HG02884 (cell line): ENCODE results near the gene FGF14.
"Not testable (repeated sequence)": the region's sequence is repeated elsewhere in the genome, so short reads cannot be mapped to it uniquely, and the experiment has no call there.

Experiments used
- ATAC-seq: cut with Tn5 transposase; IDR thresholded peaks from one replicate; pipeline ENCODE4 v1.9.1; 2021; ENCODE audit warnings: mild to moderate bottlenecking, moderate library complexity; ENCODE audit not compliant: unreplicated experiment

The FGF14 gene

GRCh38 chr13:101892296-101892695 lies 509.6 kb downstream of the FGF14 start:
- no peak for ATAC-seq

- ATAC-seq = no peak
Measured at GRCh38 chr13:101881593-101881992, 520.3 kb downstream of the FGF14 start.

DNA sequence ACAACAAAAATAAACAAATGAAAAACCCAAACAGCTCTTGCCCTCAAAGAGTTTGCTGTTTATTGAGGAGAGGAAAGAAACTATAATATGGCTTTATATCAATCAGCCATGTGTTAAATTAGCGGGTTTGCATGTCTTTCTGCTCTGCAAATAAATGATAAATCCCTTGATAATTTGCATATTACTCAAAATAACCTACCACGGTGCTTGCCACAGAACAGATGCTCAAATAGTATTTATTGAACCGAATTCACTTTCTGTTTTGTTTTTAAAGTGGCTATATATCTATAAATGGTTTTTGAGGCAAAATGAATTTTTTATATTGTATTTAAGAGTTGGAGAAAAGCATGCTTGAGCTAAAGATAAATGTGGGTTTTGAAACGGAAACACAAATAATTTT lies 521.3 kb downstream of the FGF14 start:
- no peak for ATAC-seq

GRCh38 chr13:101876951-101877350 lies 524.9 kb downstream of the FGF14 start:
- no peak for ATAC-seq

GRCh38 chr13:101875717-101876393 lies 526.0 kb downstream of the FGF14 start:
- no peak for ATAC-seq

- ATAC-seq = no peak
Measured at GRCh38 chr13:101875091-101875490, 526.8 kb downstream of the FGF14 start.

GRCh38 chr13:101869553-101869952 lies 532.3 kb downstream of the FGF14 start:
- no peak for ATAC-seq

GRCh38 chr13:101868585-101869469 lies 533.0 kb downstream of the FGF14 start:
- no peak for ATAC-seq

- ATAC-seq = no peak
Measured at GRCh38 chr13:101866889-101867581, 534.8 kb downstream of the FGF14 start.

DNA sequence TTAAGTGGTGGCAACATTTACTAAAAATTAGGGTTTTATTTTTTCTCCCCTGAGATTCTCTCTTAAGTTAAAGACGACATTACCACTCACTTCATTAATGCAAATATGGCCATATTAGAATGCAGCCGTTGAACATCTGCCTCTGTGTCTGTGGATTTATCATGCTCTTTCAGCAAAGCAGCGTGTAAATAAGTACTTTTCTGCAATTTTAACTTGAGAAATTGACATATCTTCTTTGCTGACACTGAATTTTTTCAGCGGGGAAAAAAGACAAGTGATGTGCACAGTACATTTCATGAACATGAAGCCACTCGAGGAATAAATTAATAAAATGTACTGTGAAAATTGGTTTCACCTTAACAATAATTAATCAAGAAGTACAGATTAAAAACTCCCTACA lies 543.0 kb downstream of the FGF14 start:
- no peak for ATAC-seq

DNA sequence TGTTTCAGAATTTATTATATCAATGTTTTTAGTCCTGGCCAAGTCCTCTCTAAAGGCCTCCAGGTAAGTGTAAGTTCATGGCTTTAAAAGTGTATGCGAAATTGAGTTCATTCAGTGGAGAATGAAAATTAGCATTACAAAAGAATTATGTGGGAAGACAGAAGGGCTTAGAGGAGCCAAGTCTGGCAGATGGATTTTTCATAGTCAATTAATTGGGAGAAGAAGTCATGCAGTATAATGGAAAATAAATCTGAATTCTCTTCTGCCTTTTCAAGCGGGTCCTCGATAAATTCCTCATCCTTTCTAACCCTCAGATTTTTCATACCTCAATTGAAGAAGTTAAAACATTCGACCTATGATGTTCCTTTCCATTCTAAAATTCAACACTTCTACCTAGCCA lies 555.1 kb downstream of the FGF14 start:
- no peak for ATAC-seq

GRCh38 chr13:101846249-101846648 lies 555.6 kb downstream of the FGF14 start:
- ATAC-seq = no peak

- ATAC-seq = no peak
Measured at GRCh38 chr13:101845245-101846020, 556.4 kb downstream of the FGF14 start.

GRCh38 chr13:101841698-101842097 lies 560.1 kb downstream of the FGF14 start:
- ATAC-seq = no peak

- ATAC-seq = no peak
Measured at GRCh38 chr13:101838323-101838722, 563.5 kb downstream of the FGF14 start.

GRCh38 chr13:101837778-101838177 lies 564.1 kb downstream of the FGF14 start:
- not testable (repeated sequence) for ATAC-seq

DNA sequence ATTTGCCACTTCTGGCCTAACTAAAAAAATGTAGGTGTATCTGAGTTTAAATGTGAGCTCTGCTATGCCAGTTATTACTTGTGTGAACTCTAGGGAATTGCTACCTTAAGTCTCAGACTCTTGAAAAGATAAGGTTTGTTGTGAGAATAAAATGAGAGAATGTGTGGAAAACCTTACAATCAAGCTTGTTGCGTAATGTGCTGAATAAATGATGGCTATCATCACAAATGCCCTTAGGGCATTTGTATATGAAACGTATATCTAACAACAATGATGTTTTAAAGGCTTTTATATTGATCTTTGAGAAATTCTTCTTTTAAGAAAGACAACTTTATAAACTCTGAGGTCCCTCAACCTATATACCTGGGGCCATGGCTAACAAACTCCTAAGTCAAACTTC lies 564.6 kb downstream of the FGF14 start:
- no peak for ATAC-seq

- no peak for ATAC-seq
Measured at GRCh38 chr13:101835920-101836319, 565.9 kb downstream of the FGF14 start.

GRCh38 chr13:101833671-101834070 lies 568.2 kb downstream of the FGF14 start:
- no peak for ATAC-seq

GRCh38 chr13:101830035-101830434 lies 571.8 kb downstream of the FGF14 start:
- ATAC-seq = no peak

- ATAC-seq = no peak
Measured at GRCh38 chr13:101829484-101829883, 572.4 kb downstream of the FGF14 start.
